HG03571 (cell line): ENCODE data around the gene BNC2.

Experiments
- ATAC-seq: cut with Tn5 transposase; IDR thresholded peaks from one replicate; pipeline ENCODE4 v1.9.1; 2021; ENCODE audit not compliant: unreplicated experiment

The BNC2 gene

GRCh38 chr9:16718296-16718695 lies 152.2 kb downstream of the BNC2 start:
- no peak for ATAC-seq

- no peak for ATAC-seq
Measured at GRCh38 chr9:16716601-16717000, 153.9 kb downstream of the BNC2 start.

- ATAC-seq: no peak
Measured at GRCh38 chr9:16715404-16715803, 155.1 kb downstream of the BNC2 start.

- ATAC-seq: no peak
Measured at GRCh38 chr9:16712787-16713186, 157.7 kb downstream of the BNC2 start.

GRCh38 chr9:16710888-16711287 lies 159.6 kb downstream of the BNC2 start:
- ATAC-seq: no peak

GRCh38 chr9:16709924-16710323 lies 160.5 kb downstream of the BNC2 start:
- no peak for ATAC-seq

- ATAC-seq: no peak
Measured at GRCh38 chr9:16708656-16709435, 161.6 kb downstream of the BNC2 start.

- ATAC-seq: no peak
Measured at GRCh38 chr9:16705111-16705604, 165.3 kb downstream of the BNC2 start.

- ATAC-seq: no peak
Measured at GRCh38 chr9:16704116-16705110, 166.1 kb downstream of the BNC2 start.

GRCh38 chr9:16701347-16701746 lies 169.1 kb downstream of the BNC2 start:
- ATAC-seq: no peak

GRCh38 chr9:16693616-16694015 lies 176.9 kb downstream of the BNC2 start:
- ATAC-seq: no peak

GRCh38 chr9:16690628-16691027 lies 179.8 kb downstream of the BNC2 start:
- no peak for ATAC-seq

GRCh38 chr9:16690205-16690604 lies 180.3 kb downstream of the BNC2 start:
- no peak for ATAC-seq

- ATAC-seq: no peak
Measured at GRCh38 chr9:16689351-16689938, 181.0 kb downstream of the BNC2 start.

GRCh38 chr9:16688814-16689213 lies 181.7 kb downstream of the BNC2 start:
- ATAC-seq: no peak

GRCh38 chr9:16687678-16688369 lies 182.6 kb downstream of the BNC2 start:
- ATAC-seq: no peak

GRCh38 chr9:16683326-16683725 lies 187.1 kb downstream of the BNC2 start:
- no peak for ATAC-seq

- ATAC-seq: no peak
Measured at GRCh38 chr9:16682273-16682672, 188.2 kb downstream of the BNC2 start.

GRCh38 chr9:16681652-16681987 lies 188.8 kb downstream of the BNC2 start:
- ATAC-seq: no peak

GRCh38 chr9:16680975-16681651 lies 189.4 kb downstream of the BNC2 start:
- no peak for ATAC-seq
